ENCODE data around the gene AKNA. TPM values are rescaled to one million over a fixed set of nuclear protein-coding genes. Genes with fewer than 3 reads are reported as not detected.

Gene AKNA
- polyA plus RNA-seq, 1 of the 3 experiments (the other 2 are of a cell fraction) = 0.84 TPM

DNA sequence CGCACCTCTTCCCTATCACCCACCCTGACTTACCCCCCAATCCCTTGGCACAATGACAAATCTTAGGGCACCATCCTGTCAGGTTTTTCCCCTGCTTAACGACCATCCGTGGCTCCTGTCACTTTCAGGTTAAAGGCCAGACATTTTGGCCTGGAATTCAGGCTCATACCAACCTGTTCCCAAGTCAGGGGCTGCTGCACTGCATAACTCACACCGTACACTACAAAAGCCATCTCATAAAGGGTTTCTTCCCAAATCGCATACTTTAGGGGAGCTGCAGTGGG, 7.5 kb upstream of the AKNA start:
- no peak for DNase-seq
- H3K4me3 ChIP-seq (ENCODE audit: low read depth in 2 of 2, low read length in 1 of 2) = no peak overlapping the region
- no peaks in the 10 kb centered on the region for H3K79me2 ChIP-seq (ENCODE audit: insufficient read depth)
- no peak overlapping the region for H3K4me2 ChIP-seq
- H3K36me3 ChIP-seq (replicated peaks in 1 of 2; ENCODE audit: control insufficient read depth in 1 of 2, insufficient read depth in 2 of 2, low read length in 1 of 2) = no peaks in the 10 kb centered on the region
- TF ChIP-seq SMC3 (IDR thresholded peaks at IDR 0.05; ENCODE audit: low read depth, low read length) (no peak), RCOR1 (IDR thresholded peaks at IDR 0.05; ENCODE audit: low read length) (no peak), ELF1 (IDR thresholded peaks at IDR 0.05) (no peak), POLR2AphosphoS5 (IDR thresholded peaks at IDR 0.05; ENCODE audit: low read depth, low read length) (no peak), FOXJ3 (CRISPR knock-in tag; IDR thresholded peaks at IDR 0.05) (no peak), NFIC (IDR thresholded peaks at IDR 0.05; ENCODE audit: borderline replicate concordance) (no peak), TEAD4 (IDR thresholded peaks at IDR 0.05; ENCODE audit: borderline replicate concordance, insufficient read depth) (no peak), RFX5 (IDR thresholded peaks at IDR 0.05; ENCODE audit: low read length) (no peak), TAF1 (IDR thresholded peaks at IDR 0.05; ENCODE audit: borderline replicate concordance, low read depth, low read length) (no peak), FOSL2 (IDR thresholded peaks at IDR 0.05; ENCODE audit: borderline replicate concordance, low read depth) (no peak), CHD2 (IDR thresholded peaks at IDR 0.05; ENCODE audit: low read length, partially characterized antibody) (no peak), SIN3A (IDR thresholded peaks at IDR 0.05; ENCODE audit: borderline replicate concordance, low read depth, low read length) (no peak), RXRA (IDR thresholded peaks at IDR 0.05; ENCODE audit: borderline replicate concordance, low read depth) (no peak), FOXM1 (IDR thresholded peaks at IDR 0.05; ENCODE audit: low read depth) (no peak), RAD21 (IDR thresholded peaks at IDR 0.05; ENCODE audit: low read length) (no peak)
- TF ChIP-seq, protein P1, sequence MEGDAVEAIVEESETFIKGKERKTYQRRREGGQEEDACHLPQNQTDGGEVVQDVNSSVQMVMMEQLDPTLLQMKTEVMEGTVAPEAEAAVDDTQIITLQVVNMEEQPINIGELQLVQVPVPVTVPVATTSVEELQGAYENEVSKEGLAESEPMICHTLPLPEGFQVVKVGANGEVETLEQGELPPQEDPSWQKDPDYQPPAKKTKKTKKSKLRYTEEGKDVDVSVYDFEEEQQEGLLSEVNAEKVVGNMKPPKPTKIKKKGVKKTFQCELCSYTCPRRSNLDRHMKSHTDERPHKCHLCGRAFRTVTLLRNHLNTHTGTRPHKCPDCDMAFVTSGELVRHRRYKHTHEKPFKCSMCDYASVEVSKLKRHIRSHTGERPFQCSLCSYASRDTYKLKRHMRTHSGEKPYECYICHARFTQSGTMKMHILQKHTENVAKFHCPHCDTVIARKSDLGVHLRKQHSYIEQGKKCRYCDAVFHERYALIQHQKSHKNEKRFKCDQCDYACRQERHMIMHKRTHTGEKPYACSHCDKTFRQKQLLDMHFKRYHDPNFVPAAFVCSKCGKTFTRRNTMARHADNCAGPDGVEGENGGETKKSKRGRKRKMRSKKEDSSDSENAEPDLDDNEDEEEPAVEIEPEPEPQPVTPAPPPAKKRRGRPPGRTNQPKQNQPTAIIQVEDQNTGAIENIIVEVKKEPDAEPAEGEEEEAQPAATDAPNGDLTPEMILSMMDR (IDR thresholded peaks at IDR 0.05) = no peak
- TF ChIP-seq, protein P2, sequence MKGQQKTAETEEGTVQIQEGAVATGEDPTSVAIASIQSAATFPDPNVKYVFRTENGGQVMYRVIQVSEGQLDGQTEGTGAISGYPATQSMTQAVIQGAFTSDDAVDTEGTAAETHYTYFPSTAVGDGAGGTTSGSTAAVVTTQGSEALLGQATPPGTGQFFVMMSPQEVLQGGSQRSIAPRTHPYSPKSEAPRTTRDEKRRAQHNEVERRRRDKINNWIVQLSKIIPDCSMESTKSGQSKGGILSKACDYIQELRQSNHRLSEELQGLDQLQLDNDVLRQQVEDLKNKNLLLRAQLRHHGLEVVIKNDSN (IDR thresholded peaks at IDR 0.05; ENCODE audit: borderline replicate concordance, low read depth) = no peak
- TF ChIP-seq, protein P3, sequence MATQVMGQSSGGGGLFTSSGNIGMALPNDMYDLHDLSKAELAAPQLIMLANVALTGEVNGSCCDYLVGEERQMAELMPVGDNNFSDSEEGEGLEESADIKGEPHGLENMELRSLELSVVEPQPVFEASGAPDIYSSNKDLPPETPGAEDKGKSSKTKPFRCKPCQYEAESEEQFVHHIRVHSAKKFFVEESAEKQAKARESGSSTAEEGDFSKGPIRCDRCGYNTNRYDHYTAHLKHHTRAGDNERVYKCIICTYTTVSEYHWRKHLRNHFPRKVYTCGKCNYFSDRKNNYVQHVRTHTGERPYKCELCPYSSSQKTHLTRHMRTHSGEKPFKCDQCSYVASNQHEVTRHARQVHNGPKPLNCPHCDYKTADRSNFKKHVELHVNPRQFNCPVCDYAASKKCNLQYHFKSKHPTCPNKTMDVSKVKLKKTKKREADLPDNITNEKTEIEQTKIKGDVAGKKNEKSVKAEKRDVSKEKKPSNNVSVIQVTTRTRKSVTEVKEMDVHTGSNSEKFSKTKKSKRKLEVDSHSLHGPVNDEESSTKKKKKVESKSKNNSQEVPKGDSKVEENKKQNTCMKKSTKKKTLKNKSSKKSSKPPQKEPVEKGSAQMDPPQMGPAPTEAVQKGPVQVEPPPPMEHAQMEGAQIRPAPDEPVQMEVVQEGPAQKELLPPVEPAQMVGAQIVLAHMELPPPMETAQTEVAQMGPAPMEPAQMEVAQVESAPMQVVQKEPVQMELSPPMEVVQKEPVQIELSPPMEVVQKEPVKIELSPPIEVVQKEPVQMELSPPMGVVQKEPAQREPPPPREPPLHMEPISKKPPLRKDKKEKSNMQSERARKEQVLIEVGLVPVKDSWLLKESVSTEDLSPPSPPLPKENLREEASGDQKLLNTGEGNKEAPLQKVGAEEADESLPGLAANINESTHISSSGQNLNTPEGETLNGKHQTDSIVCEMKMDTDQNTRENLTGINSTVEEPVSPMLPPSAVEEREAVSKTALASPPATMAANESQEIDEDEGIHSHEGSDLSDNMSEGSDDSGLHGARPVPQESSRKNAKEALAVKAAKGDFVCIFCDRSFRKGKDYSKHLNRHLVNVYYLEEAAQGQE (IDR thresholded peaks at IDR 0.05; ENCODE audit: low read depth, low read length) = no peak
- TF ChIP-seq, protein P4, sequence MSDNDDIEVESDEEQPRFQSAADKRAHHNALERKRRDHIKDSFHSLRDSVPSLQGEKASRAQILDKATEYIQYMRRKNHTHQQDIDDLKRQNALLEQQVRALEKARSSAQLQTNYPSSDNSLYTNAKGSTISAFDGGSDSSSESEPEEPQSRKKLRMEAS (IDR thresholded peaks at IDR 0.05; ENCODE audit: low read depth) = no peak
- ChIA-PET POLR2A (no interaction called here), CTCF (interaction anchor here (0.7 to 3.6 kb wide), 4 partner anchors 10 to 658 kb away, joined by 3 to 22 read pairs (median 4); no protein-coding TSS in a partner anchor)
- H3K27me3 ChIP-seq (ENCODE audit: insufficient read depth) = no peaks in the 10 kb centered on the region
- H3K9me2 ChIP-seq = no peaks in the 10 kb centered on the region
- peaks cover 0 to 22% of the 10 kb centered on the region in 2 experiments; a peak in 1 of 4 replicates for H3K4me1 ChIP-seq (ENCODE audit: control insufficient read depth in 1 of 2, insufficient read depth in 2 of 2, low read depth in 1 of 2, low read length in 1 of 2)
- H3K9ac ChIP-seq = no peak overlapping the region
- no peaks in the 10 kb centered on the region for H3K9me3 ChIP-seq
- H4K20me1 ChIP-seq (ENCODE audit: insufficient read depth) = no peaks in the 10 kb centered on the region
- 63% methylated on average over 5 of the region's 5 CpGs for WGBS (ENCODE audit: low lambda C conversion rate)
- peaks cover 12% of the 10 kb centered on the region for H3F3A ChIP-seq (replicated peaks; ENCODE audit: insufficient read depth)
- H3K27ac ChIP-seq (ENCODE audit: low read depth in 2 of 2, low read length in 1 of 2) = peak overlapping the region in 1 of 2 experiments; percentile 18; a peak in 2 of 4 replicates
- no peak overlapping the region for H2AFZ ChIP-seq (ENCODE audit: low read depth)
